B cell (primary cell): ENCODE measurements around the gene YEATS2. TPM values are rescaled to one million over a fixed set of nuclear protein-coding genes. Genes with fewer than 3 reads are reported as not detected.

ENCODE experiments used
- ATAC-seq: fragments of 200-7000 bp; cut with Tn5 transposase; one replicate; pipeline ENCODE4 v1.10.0; 2021; ENCODE audit warnings: low read depth, mild to moderate bottlenecking, moderate number of reproducible peaks, moderate library complexity
- CTCF ChIA-PET: fragments of 350-600 bp; sonication (Branson Sonifier 250); formaldehyde crosslinking; loops from one replicate; lab custom pipeline; 2021; ENCODE audit warnings: antibody characterized with exemption, inconsistent platforms; lab: Charles Lee
- POLR2A ChIA-PET: fragments of 350-600 bp; sonication (Branson Sonifier 250); formaldehyde crosslinking; loops from one replicate; lab custom pipeline; 2021; ENCODE audit warnings: antibody characterized with exemption; lab: Charles Lee
- DNase-seq: peaks from one replicate; pipeline ENCODE4 v3.0.0; 2013
- H2AFZ ChIP-seq: 2 replicates; pipeline ENCODE4 v1.6.1; 2012; ENCODE audit warnings: mild to moderate bottlenecking, low read depth, low read length; ENCODE audit not compliant: insufficient read depth, poor library complexity, severe bottlenecking
- H3K27ac ChIP-seq, 2 donors: 1 replicate in 1 of 2; 2 replicates in 1 of 2; pipeline ENCODE4 v1.5.1; 2012 to 2013; ENCODE audit warnings: low read length in 2 of 2, mild to moderate bottlenecking in 2 of 2, moderate library complexity in 1 of 2
- H3K27me3 ChIP-seq, 4 experiments: fragments of 200-600 bp in 1 of 4; sonication (generic) in 1 of 4; replicated peaks in 1 of 4; 1 replicate in 2 of 4; 2 replicates in 2 of 4; pipeline versions ENCODE4 v1.6.1 to v1.7.0; 2013 to 2016; ENCODE audit warnings: low read length in 3 of 4, mild to moderate bottlenecking in 2 of 4, mixed read lengths in 1 of 4, moderate library complexity in 1 of 4; ENCODE audit not compliant: insufficient read depth in 4 of 4, control insufficient read depth in 3 of 4; ENCODE audit errors: control extremely low read depth in 1 of 4
- H3K36me3 ChIP-seq, 2 experiments: replicated peaks in 1 of 2; 1 replicate in 1 of 2; 2 replicates in 1 of 2; pipeline versions ENCODE4 v1.6.1 to v1.7.1; 2013; ENCODE audit warnings: low read length in 1 of 2; ENCODE audit not compliant: insufficient read depth in 2 of 2, control insufficient read depth in 1 of 2; ENCODE audit errors: control extremely low read depth in 1 of 2, extremely low read depth in 1 of 2
- H3K4me1 ChIP-seq, 2 donors: fragments of 200-600 bp in 1 of 2; sonication (generic) in 1 of 2; 1 replicate in 1 of 2; 2 replicates in 1 of 2; pipeline versions ENCODE4 v1.5.1 to v1.6.1; 2013 to 2017; ENCODE audit warnings: low read length in 2 of 2; ENCODE audit not compliant: control insufficient read depth in 2 of 2, insufficient read depth in 2 of 2
- H3K4me2 ChIP-seq: replicated peaks from 2 replicates; pipeline ENCODE3; 2012; ENCODE audit warnings: mild to moderate bottlenecking, low read depth, low read length; ENCODE audit not compliant: poor library complexity, severe bottlenecking
- H3K4me3 ChIP-seq, 5 experiments: fragments of 200-600 bp in 1 of 5; sonication (generic) in 1 of 5; 1 replicate in 3 of 5; 2 replicates in 2 of 5; pipeline versions ENCODE4 v1.5.1 to v1.7.0; 2011 to 2016; ENCODE audit warnings: low read length in 4 of 5, mild to moderate bottlenecking in 4 of 5, low read depth in 2 of 5, control low read depth in 1 of 5, moderate library complexity in 1 of 5; ENCODE audit not compliant: insufficient read depth in 1 of 5; ENCODE audit errors: control extremely low read depth in 1 of 5, extremely low read depth in 1 of 5
- H3K79me2 ChIP-seq: fragments of 200-600 bp; sonication (generic); one replicate; pipeline ENCODE4 v1.6.0; 2016; ENCODE audit warnings: low read length; ENCODE audit not compliant: control insufficient read depth, insufficient read depth
- H3K9ac ChIP-seq: fragments of 200-600 bp; sonication (generic); 2 replicates; pipeline ENCODE4 v1.6.1; 2017; ENCODE audit warnings: mild to moderate bottlenecking, low read length, moderate library complexity
- H3K9me3 ChIP-seq, 3 donors: one replicate each; pipeline versions ENCODE4 v1.6.1 to v1.7.1; 2013; ENCODE audit warnings: low read length in 2 of 3; ENCODE audit not compliant: control insufficient read depth in 2 of 3, insufficient read depth in 1 of 3; ENCODE audit errors: control extremely low read depth in 1 of 3
- H4K20me1 ChIP-seq: 2 replicates; pipeline ENCODE4 v1.6.0; 2012; ENCODE audit warnings: mild to moderate bottlenecking, low read length; ENCODE audit not compliant: insufficient read depth, control insufficient read depth, poor library complexity, severe bottlenecking
- H3K27ac Mint-ChIP-seq: one replicate; pipeline ENCODE4 v1.8.0; 2021; ENCODE audit warnings: mixed read lengths
- H3K27me3 Mint-ChIP-seq: one replicate; pipeline ENCODE4 v1.8.0; 2021; ENCODE audit warnings: mixed read lengths
- H3K4me1 Mint-ChIP-seq: one replicate; pipeline ENCODE4 v1.8.0; 2021; ENCODE audit warnings: mixed read lengths
- H3K4me3 Mint-ChIP-seq: one replicate; pipeline ENCODE4 v1.8.0; 2021; ENCODE audit warnings: mixed read lengths
- H3K9me3 Mint-ChIP-seq: one replicate; pipeline ENCODE4 v1.8.0; 2022; ENCODE audit warnings: mixed read lengths; ENCODE audit not compliant: insufficient read depth
- EZH2 ChIP-seq: IDR thresholded peaks from 2 replicates; pipeline ENCODE4 v1.6.1; 2012; ENCODE audit warnings: borderline replicate concordance, low read depth, mild to moderate bottlenecking, moderate library complexity, low read length; ENCODE audit not compliant: insufficient read depth, poor library complexity, severe bottlenecking
- WGBS: methylation state at CpG from one replicate; pipeline ENCODE4 v1.1.5; 2013; ENCODE audit warnings: missing lambda C conversion rate; ENCODE audit not compliant: insufficient coverage; 5-methylcytosine and 5-hydroxymethylcytosine counted together
- intact Hi-C: fragments of 100-400 bp; cut with micrococcal nuclease; formaldehyde crosslinking; loops from one replicate; pipeline ENCODE4 v1.10.0; 2022
- polyA plus RNA-seq: library from polyadenylated mRNA; depleted of rRNA; stranded (reverse); fragments of >200 nt; gene quantifications from 2 replicates; pipeline ENCODE4 v1.2.3, GENCODE V29; 2012
- total RNA-seq, 2 donors: library from RNA; stranded (reverse); fragments of 120-200 nt in 1 of 2; gene quantifications; 1 replicate in 1 of 2; 2 replicates in 1 of 2; pipeline versions ENCODE4 v1.2.3 to v1.2.4, GENCODE V29; 2013 to 2022
- TF ChIP-seq, protein P1 (sequence below): fragments of 200-600 bp; IDR thresholded peaks from one replicate; pipeline ENCODE4 v1.8.0; 2022; ENCODE audit warnings: antibody characterized with exemption, mild to moderate bottlenecking

The YEATS2 gene
- total and polyA plus RNA-seq, 2 donors (not counting 1 experiment from before 2014, with no cell fraction given): 21.8 to 26.7 TPM

DNA sequence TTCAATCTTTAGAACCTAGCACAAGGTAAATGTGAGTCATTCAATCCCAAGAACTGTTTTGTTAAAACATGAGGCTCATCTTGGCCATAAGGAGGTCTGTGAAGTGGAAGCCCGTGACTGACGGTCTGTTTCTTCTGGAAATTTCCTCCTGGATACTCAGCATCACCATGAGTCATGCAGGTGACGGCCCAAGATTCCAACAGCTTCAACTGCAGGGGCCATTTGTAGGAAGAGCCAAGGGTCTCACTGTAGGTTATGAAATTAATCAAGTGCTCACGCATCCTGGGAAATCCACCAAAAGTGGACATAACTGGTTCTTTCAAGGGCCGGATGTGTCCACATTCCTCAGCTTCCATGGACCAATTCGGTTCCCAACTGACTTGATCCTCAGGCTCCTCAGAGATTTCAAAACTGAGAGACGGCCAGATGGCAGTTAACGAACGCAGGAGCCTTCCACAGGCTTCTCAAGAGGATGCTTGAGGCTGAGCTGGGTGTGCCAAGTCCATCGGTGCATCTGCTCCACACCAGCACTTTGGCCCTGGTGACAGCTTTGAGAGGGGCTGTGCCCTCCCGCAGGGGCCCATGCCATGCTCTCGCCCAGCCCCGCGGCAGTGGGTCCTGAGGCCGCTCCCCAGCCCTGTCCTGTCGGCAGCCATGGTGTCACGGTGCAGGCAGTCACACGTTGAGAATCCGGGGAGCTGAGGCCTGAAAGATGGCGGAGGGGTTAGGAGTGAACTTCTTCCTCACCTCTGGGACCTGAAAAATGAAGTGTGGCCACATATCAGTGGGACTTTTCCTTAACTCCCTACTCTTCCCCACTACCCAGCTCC lies 119.3 kb downstream of the YEATS2 start:
- no peaks in the 10 kb centered on the region for H3K9me3 Mint-ChIP-seq
- no peak overlapping the region for H3K4me3 ChIP-seq
- CTCF ChIA-PET: no interaction called here
- no peak for DNase-seq
- peaks cover 0 to 3% of the 10 kb centered on the region in 2 experiments for H3K36me3 ChIP-seq
- H3K4me1 Mint-ChIP-seq: no peaks in the 10 kb centered on the region
- POLR2A ChIA-PET: no interaction called here
- H3K27ac ChIP-seq: no peak overlapping the region
- no peak for ATAC-seq
- H3K9ac ChIP-seq: no peak overlapping the region
- no peaks in the 10 kb centered on the region for H3K27me3 Mint-ChIP-seq
- H3K4me2 ChIP-seq: no peak overlapping the region
- H3K27me3 ChIP-seq: no peaks in the 10 kb centered on the region
- TF ChIP-seq EZH2: no peak
- TF ChIP-seq, protein P1, sequence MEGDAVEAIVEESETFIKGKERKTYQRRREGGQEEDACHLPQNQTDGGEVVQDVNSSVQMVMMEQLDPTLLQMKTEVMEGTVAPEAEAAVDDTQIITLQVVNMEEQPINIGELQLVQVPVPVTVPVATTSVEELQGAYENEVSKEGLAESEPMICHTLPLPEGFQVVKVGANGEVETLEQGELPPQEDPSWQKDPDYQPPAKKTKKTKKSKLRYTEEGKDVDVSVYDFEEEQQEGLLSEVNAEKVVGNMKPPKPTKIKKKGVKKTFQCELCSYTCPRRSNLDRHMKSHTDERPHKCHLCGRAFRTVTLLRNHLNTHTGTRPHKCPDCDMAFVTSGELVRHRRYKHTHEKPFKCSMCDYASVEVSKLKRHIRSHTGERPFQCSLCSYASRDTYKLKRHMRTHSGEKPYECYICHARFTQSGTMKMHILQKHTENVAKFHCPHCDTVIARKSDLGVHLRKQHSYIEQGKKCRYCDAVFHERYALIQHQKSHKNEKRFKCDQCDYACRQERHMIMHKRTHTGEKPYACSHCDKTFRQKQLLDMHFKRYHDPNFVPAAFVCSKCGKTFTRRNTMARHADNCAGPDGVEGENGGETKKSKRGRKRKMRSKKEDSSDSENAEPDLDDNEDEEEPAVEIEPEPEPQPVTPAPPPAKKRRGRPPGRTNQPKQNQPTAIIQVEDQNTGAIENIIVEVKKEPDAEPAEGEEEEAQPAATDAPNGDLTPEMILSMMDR: no peak
- WGBS: 86% methylated on average over 17 of the region's 20 CpGs
- intact Hi-C loops: no loop called here
- no peak overlapping the region for H2AFZ ChIP-seq
- H3K4me1 ChIP-seq: no peaks in the 10 kb centered on the region
- no peaks in the 10 kb centered on the region for H4K20me1 ChIP-seq
- no peaks in the 10 kb centered on the region for H3K9me3 ChIP-seq
- H3K4me3 Mint-ChIP-seq: no peak overlapping the region
- H3K79me2 ChIP-seq: no peaks in the 10 kb centered on the region
- no peak overlapping the region for H3K27ac Mint-ChIP-seq

DNA sequence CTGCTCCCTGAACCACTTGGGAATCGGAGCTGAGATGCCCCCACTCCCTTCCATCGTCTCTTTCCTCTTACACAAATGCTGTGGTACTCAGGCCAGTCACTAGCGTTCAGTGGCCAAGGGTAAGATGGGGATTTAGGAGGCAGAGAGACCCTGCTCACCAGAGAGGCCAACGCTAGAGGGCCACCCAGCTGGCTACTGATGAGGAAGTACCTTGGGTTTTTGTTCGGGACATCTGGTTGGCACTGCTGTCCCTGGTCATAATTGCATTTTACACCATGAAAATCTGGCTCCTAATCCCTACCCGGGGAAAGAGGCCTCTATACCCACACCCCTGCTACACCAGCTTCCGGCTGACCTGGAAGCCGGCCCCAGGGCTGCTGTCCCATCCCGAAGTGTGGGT lies 120.0 kb downstream of the YEATS2 start:
- Histone ChIP-seq H3K9me3 (no peaks in the 10 kb centered on the region), H3K79me2 (no peaks in the 10 kb centered on the region), H3K4me3 (no peak overlapping the region), H2AFZ (no peak overlapping the region), H3K4me1 (no peaks in the 10 kb centered on the region), H3K9ac (no peak overlapping the region), H4K20me1 (no peaks in the 10 kb centered on the region), H3K36me3 (peaks cover 0 to 3% of the 10 kb centered on the region in 2 experiments), H3K27ac (no peak overlapping the region), H3K4me2 (no peak overlapping the region), H3K27me3 (peaks cover 0 to 4% (median 0%) of the 10 kb centered on the region in 4 experiments)
- no peak overlapping the region for H3K4me3 Mint-ChIP-seq
- ChIA-PET CTCF (no interaction called here), POLR2A (no interaction called here)
- H3K27me3 Mint-ChIP-seq: no peaks in the 10 kb centered on the region
- no peaks in the 10 kb centered on the region for H3K9me3 Mint-ChIP-seq
- intact Hi-C loops: no loop called here
- DNase-seq (no peak), ATAC-seq (no peak)
- H3K27ac Mint-ChIP-seq: no peak overlapping the region
- WGBS: 96% methylated on average over 3 of the region's 9 CpGs
- peaks cover 1% of the 10 kb centered on the region for H3K4me1 Mint-ChIP-seq
- no peak for TF ChIP-seq EZH2
- TF ChIP-seq, protein P1: no peak
